ENCODE data around the gene CNN1. TPM values are rescaled to one million over a fixed set of nuclear protein-coding genes. Genes with fewer than 3 reads are reported as not detected.

Gene CNN1
- total and polyA plus RNA-seq, 2 donors: 558 to 3,172 TPM

DNA sequence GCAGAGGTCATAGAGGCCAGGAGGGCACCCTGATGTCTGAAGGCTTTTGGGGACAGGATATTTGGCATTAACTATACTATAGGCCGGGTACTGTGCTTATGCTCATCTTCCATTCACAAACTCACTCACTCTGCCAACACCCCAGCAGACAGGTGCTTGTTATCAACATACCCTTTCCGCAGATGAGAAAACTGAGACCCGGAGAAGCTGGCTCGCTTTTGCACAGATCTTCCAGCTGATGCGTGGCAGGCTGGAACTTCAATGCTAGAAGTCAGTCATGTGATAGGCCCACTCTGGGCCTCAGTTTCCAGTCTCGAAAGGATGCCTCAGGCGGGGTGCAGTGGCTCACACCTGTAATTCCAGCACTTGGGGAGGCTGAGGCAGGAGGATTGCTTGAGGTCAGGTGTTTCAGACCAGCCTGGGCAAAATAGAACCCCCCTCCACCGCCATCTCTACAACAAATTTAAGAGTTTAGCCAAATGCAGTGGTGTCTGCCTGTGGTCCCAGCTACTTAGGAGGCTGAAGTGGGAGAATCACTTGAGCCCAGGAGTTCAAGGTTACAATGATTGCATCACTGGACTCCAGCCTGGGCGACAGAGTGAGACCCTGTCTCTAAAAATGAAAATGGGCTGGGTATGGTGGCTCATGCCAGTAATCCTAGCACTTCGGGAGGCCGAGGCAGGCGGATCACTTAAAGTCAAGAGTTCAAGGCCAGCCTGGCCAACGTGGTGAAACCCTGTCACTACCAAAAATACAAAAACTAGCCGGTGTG, 9.5 kb downstream of the CNN1 start:
- H3K36me3 ChIP-seq (ENCODE audit: insufficient read depth): peaks cover under 1% of the 10 kb centered on the region
- no peak overlapping the region for H3K4me3 ChIP-seq (ENCODE audit: low read depth, low read length)
- 90% methylated on average over 14 of the region's 14 CpGs for WGBS
- H3K4me1 ChIP-seq (ENCODE audit: insufficient read depth): no peaks in the 10 kb centered on the region
- no peak overlapping the region for H3K27ac ChIP-seq (ENCODE audit: low read depth)
- DNase-seq (ENCODE audit: extremely low spot score): no peak

DNA sequence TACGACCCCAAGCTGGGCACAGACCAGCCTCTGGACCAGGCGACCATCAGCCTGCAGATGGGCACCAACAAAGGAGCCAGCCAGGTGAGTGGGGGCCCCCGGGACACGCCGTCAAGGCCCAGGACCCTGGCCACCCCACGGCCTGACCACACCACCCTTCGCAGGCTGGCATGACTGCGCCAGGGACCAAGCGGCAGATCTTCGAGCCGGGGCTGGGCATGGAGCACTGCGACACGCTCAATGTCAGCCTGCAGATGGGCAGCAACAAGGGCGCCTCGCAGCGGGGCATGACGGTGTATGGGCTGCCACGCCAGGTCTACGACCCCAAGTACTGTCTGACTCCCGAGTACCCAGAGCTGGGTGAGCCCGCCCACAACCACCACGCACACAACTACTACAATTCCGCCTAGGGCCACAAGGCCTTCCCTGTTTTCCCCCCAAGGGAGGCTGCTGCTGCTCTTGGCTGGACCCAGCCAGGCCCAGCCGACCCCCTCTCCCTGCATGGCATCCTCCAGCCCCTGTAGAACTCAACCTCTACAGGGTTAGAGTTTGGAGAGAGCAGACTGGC, 10.8 kb downstream of the CNN1 start:
- 90% methylated on average over 24 of the region's 24 CpGs for WGBS
- DNase-seq (ENCODE audit: extremely low spot score): no peak
- H3K4me1 ChIP-seq (ENCODE audit: insufficient read depth): no peaks in the 10 kb centered on the region
- no peak overlapping the region for H3K4me3 ChIP-seq (ENCODE audit: low read depth, low read length)
- no peak overlapping the region for H3K27ac ChIP-seq (ENCODE audit: low read depth)
- H3K36me3 ChIP-seq (ENCODE audit: insufficient read depth): peaks cover 2% of the 10 kb centered on the region

DNA sequence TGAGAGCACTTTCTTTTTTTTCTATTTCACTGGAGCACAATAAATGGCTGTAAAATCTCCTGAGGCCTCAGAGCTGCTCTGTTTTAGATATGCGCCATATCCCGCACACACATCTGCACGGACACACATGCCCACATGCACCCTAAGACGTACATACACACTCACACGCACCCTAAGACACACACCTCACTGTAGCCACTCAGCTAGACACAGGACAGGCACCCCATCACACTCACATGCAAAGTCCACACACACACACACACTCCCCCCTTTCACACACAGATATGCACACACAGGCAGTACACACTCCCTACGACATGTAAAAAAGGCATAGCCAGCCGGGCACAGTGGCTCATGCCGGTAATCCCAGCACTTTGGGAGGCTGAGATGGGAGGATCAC, 11.6 kb downstream of the CNN1 start:
- Histone ChIP-seq H3K36me3 (ENCODE audit: insufficient read depth) (peaks cover 2% of the 10 kb centered on the region), H3K4me1 (ENCODE audit: insufficient read depth) (no peaks in the 10 kb centered on the region), H3K4me3 (ENCODE audit: low read depth, low read length) (no peak overlapping the region), H3K27ac (ENCODE audit: low read depth) (no peak overlapping the region)
- no peak for DNase-seq (ENCODE audit: extremely low spot score)
- 83% methylated on average over 8 of the region's 8 CpGs for WGBS

DNA sequence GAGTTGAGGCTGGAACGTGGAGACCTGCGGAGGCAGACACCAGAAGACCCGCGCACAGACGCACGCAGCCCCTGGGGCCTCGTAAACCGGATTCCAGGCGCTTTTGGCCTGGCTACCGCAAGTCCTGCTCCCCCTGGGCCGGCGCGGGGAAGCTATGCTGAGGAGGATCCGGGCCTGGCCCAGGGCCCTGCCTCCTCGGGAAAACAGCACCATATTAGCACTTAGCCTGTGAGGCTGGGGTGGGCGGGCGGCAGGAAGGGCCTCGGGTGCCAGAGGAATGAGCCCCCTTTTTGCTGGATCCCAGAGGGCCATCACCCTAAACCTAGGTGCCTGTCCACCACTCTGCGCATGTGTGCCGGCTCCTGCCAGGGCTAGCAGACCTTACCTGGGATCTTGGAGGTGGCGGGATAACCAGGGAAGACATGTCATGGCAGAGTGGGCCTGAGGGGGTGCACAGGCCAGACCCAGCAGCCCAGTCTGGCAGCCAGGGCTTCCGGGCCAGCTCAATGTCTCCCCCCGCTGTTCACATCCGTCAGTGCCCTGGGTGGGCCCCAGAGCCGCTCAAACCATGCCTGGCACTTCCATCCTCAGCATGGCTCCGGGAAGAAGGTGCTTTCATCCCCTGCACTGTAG, 13.1 kb downstream of the CNN1 start:
- no peak for DNase-seq (ENCODE audit: extremely low spot score)
- Histone ChIP-seq H3K36me3 (ENCODE audit: insufficient read depth) (peaks cover 2% of the 10 kb centered on the region), H3K4me1 (ENCODE audit: insufficient read depth) (no peaks in the 10 kb centered on the region), H3K27ac (ENCODE audit: low read depth) (no peak overlapping the region), H3K4me3 (ENCODE audit: low read depth, low read length) (no peak overlapping the region)
- WGBS: 40% methylated on average over 26 of the region's 26 CpGs

DNA sequence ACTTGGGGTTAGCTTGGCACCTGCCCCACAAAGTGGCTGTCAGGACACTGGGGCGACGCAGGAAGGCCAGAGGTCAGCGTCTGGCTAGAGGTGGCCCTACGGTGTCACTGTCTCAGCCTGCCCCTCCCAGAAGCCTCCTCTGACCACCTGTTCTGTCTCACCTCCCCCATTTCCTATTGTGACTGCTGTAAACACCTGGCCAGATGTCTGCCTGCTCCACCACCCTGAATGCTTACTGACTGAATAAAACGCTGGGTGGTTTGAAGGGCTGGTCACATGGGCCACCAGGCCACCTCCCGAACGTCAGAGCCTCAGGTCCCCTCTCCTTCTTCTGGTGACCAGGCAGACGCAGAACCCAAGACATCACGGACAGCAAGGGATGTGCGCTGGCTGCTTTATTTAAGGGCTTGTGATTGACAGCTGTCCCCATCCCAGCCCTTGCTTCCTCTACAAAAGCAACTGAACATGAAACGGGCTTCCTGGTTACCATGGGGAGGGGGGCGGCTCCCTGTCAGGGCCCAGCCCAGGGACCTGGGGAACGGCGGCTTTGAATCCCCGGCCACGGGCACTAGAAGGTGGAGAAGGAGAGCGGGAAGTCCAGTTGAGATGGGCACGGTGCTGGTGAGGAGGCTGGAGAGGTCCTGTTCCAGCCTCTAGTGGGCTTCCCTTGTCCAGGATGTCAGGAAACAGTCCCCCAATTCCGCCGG, 14.2 kb downstream of the CNN1 start:
- Histone ChIP-seq H3K4me1 (ENCODE audit: insufficient read depth) (no peaks in the 10 kb centered on the region), H3K36me3 (ENCODE audit: insufficient read depth) (peaks cover 2% of the 10 kb centered on the region), H3K4me3 (ENCODE audit: low read depth, low read length) (no peak overlapping the region), H3K27ac (ENCODE audit: low read depth) (no peak overlapping the region)
- WGBS: 73% methylated on average over 20 of the region's 20 CpGs
- no peak for DNase-seq (ENCODE audit: extremely low spot score)

DNA sequence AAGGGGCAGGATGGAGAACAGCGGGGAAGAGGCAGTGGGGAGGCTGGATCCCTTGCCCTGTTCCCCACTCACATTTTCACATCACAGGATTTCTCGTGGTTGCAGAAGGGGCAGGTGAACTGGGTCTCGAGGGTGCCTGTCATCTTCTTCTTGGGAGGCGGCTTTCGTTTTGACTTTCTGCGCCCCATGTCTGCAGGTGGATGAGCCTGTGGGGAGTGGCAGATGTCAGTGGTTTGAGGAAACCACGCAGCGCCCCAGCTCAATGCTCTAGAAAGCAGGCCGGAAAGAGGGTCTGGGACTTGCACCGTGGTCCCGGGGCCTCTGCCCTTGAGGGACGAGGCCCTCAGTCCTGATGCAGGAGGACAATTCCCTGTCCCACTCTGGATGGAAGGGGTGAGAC, 15.5 kb downstream of the CNN1 start:
- WGBS: 90% methylated on average over 12 of the region's 12 CpGs
- no peak for DNase-seq (ENCODE audit: extremely low spot score)
- Histone ChIP-seq H3K27ac (ENCODE audit: low read depth) (no peak overlapping the region), H3K4me3 (ENCODE audit: low read depth, low read length) (no peak overlapping the region), H3K36me3 (ENCODE audit: insufficient read depth) (peaks cover 2% of the 10 kb centered on the region), H3K4me1 (ENCODE audit: insufficient read depth) (no peaks in the 10 kb centered on the region)

DNA sequence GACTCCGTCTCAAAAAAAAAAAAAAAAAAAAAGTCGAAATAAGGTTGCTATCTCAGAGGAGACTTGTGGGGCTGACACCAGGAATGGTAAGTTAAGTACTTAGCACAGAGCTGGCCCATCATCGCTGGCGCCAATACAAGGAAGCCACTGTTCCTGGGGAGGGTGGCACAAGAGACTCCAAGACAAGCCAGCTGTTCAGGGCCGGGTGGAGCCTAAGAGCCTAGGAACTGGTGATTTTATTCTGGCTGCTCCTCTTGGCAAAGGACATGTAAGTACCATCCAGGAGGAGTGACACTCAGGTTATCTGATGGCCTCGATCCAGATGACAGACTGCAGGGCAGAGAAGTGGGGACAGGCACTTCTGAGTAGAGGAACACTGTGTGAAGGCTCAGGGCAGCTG, 16.6 kb downstream of the CNN1 start:
- H3K36me3 ChIP-seq (ENCODE audit: insufficient read depth): peaks cover 2% of the 10 kb centered on the region

DNA sequence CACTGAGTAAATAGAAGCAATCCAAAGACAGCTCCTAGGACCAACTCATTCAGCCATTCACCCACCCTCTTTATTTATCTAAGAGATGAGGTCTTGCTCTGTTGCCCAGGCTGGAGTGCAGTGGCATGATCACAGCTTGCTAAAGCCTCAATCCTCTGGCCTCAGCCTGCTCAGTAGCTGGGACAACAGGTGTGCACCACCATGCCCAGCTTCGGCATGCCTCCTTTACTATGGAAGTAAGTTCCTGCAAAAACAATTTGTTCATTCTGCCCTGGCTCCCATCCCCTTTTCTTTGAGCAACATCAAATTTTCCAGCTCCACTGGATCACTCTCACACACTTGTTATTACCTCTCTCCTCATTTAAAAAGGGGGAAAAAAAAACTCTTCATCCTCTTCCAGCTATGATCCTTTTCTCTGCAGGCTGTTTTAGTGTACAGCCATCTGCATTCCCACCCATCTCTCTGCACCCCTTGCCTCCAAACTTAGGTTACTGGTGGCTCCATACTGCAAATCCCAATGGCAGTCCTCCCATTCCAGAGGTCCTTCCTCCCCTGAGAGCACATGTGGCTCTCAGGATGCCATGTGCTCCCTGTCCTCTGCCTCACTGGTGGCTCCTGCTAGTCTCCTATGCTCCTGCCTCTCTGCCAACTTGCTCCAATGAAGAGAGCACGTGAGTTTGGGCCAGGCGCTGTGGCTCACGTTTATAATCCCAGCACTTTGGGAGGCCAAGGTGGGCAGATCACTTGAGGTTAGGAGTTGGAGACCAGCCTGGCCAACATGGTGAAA, 18.2 kb downstream of the CNN1 start:
- Histone ChIP-seq H3K4me3 (ENCODE audit: low read depth, low read length) (no peak overlapping the region), H3K4me1 (ENCODE audit: insufficient read depth) (no peaks in the 10 kb centered on the region), H3K36me3 (ENCODE audit: insufficient read depth) (peaks cover 2% of the 10 kb centered on the region), H3K27ac (ENCODE audit: low read depth) (no peak overlapping the region)
- no peak for DNase-seq (ENCODE audit: extremely low spot score)
- 78% methylated on average over 4 of the region's 4 CpGs for WGBS

More for the DNA sequence above, 16.6 kb downstream of the CNN1 start:
- no peak for DNase-seq (ENCODE audit: extremely low spot score)
- Histone ChIP-seq H3K4me3 (ENCODE audit: low read depth, low read length) (no peak overlapping the region), H3K4me1 (ENCODE audit: insufficient read depth) (no peaks in the 10 kb centered on the region), H3K27ac (ENCODE audit: low read depth) (no peak overlapping the region)
- 86% methylated on average over 6 of the region's 6 CpGs for WGBS

DNA sequence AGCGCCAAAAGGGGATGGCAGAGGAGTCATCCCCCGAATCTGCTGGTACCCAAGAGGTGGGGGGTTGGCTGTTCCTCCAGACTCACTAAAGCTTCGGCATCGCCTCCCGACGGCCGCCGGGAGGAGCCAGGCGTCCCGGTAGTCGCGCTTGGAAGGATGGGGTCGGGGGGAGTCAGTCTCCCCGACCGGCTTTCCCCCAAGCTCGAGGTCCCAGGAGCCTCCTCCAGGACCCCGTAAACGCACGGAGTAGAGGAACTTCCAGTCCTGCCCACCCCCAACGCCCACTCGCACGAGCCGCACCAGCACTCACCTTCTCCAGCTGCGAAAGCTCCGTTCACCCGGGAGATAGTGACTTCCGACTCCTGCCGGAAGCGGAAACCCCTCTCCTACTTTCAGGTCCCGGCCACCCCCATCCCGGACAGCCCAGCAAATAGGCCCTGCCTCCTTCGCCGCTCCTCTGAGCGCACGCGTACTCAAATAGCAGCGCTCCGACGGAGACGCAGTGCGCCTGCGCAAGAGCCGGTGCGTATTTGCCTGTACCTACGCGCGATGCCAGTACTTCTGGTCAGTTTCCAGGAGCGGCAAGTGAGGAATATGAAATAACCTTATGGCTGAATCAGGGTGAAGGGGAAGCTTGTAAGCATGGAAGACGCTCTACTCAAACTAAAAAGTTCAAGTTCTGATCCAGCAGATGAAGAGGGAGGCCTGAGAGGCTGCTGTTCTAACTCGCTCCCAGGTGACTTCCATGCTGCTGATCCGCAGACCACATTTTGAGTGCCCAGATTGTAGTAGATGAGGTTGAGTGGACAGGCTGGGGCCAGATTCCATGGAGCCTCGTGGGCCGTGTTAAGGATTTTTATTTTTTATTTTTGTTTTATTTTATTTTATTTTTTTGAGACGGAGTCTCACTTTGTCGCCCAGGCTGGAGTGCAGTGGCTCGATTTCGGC, 20.5 kb downstream of the CNN1 start, which contains the start of gene ELOF1:
Gene ELOF1 (minus strand): TSS at position 350 of the 948 bp plus-strand sequence. CDS start 4,883 bp downstream, outside the sequence.
- H3K4me3 ChIP-seq (ENCODE audit: low read depth, low read length): peak within 1 kb of the TSS; percentile 81
- peak within 1 kb of the TSS; percentile 30 for H3K27ac ChIP-seq (ENCODE audit: low read depth)
- H3K36me3 ChIP-seq (ENCODE audit: insufficient read depth): no peaks in the 10 kb centered on the region
- WGBS: 2% methylated on average over 57 of the region's 57 CpGs
- DNase-seq (ENCODE audit: extremely low spot score): peak; percentile 96
- H3K4me1 ChIP-seq (ENCODE audit: insufficient read depth): no peaks in the 10 kb centered on the region

DNA sequence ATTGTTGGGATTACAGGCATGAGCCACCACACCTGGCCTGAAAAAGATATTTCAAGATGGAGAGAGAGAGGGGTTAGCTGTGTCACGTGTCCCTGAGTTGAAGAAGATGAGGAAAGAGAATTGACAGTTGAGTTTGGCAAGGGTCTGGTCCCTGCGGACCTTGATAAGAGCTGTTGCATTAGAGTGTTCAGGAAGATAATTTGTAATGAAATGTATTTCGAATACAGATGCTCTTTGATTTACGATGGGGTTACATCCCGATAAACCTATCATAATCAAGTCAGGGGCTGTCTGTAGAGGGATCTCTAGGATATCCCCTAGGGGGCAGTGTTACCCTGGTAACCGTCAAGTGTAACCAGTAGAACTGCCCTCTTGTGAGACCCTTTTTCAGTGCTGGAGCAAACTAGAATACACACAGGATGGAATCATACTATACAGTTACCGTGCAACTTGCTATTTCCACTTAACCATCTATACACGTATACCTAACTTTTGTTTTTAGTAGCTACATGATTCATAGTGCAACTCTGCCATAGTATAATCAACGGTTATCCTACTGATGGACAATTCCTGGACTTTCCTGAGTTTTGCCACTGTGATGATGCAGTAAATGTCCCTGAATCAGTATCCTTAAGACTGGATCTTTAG, 21.9 kb downstream of the CNN1 start:
- no peaks in the 10 kb centered on the region for H3K36me3 ChIP-seq (ENCODE audit: insufficient read depth)
- DNase-seq (ENCODE audit: extremely low spot score): no peak
- no peaks in the 10 kb centered on the region for H3K4me1 ChIP-seq (ENCODE audit: insufficient read depth)
- 13% methylated on average over 9 of the region's 9 CpGs for WGBS
- no peak overlapping the region for H3K4me3 ChIP-seq (ENCODE audit: low read depth, low read length)
- no peak overlapping the region for H3K27ac ChIP-seq (ENCODE audit: low read depth)

DNA sequence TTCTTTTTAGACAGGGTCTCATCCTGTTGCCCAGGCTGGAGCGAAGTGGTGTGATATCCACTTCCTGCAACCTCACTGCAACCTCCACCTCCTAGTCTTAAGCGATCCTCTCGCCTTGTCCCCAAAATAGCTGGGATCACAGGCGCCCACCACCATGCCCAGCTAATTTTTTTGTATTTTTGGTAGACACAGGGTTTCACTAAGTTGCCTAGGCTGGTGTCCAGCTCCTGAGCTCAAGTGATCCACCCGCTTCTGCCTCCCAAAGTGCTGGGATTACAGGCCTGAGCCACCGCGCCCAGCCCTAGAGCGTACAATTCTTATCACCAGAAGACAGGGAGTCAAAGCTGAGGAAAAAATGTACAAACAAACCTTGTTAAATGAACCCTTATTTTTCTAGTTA, 24.9 kb downstream of the CNN1 start:
- WGBS: 86% methylated on average over 8 of the region's 8 CpGs
- H3K4me1 ChIP-seq (ENCODE audit: insufficient read depth): no peaks in the 10 kb centered on the region
- no peak overlapping the region for H3K27ac ChIP-seq (ENCODE audit: low read depth)
- no peaks in the 10 kb centered on the region for H3K36me3 ChIP-seq (ENCODE audit: insufficient read depth)
- H3K4me3 ChIP-seq (ENCODE audit: low read depth, low read length): no peak overlapping the region
- no peak for DNase-seq (ENCODE audit: extremely low spot score)
